AG10803 (cell line): ENCODE data around the gene LRRC37A.
"Not testable (repeated sequence)": the region's sequence is repeated elsewhere in the genome, so short reads cannot be mapped to it uniquely, and the experiment has no call there.

Source experiments
- DNase-seq: peaks from one replicate; pipeline ENCODE4 v3.0.0; 2010; ENCODE audit warnings: low read depth
- H3K4me3 ChIP-seq: 2 replicates; pipeline ENCODE4 v1.5.1; 2011; ENCODE audit warnings: mild to moderate bottlenecking, low read length, control low read depth
- CTCF ChIP-seq: conservative IDR thresholded peaks from 2 replicates; pipeline ENCODE4 v1.5.1; 2011; ENCODE audit warnings: mild to moderate bottlenecking, low read length, control low read depth, inconsistent platforms

LRRC37A gene

GRCh38 chr17:46286764-46287221 lies 8.1 kb upstream of the LRRC37A start:
- TF ChIP-seq CTCF: peak; percentile 75
- peak; percentile 71 for DNase-seq
- not testable (repeated sequence) for H3K4me3 ChIP-seq

- not testable (repeated sequence) for DNase-seq, H3K4me3 ChIP-seq
These were observed 7.3 kb upstream of the LRRC37A start for GRCh38 chr17:46287587-46287986.

- not testable (repeated sequence) for H3K4me3 ChIP-seq, DNase-seq
These were observed 3.9 kb upstream of the LRRC37A start for GRCh38 chr17:46290906-46291546.

GRCh38 chr17:46291618-46292017 lies 3.3 kb upstream of the LRRC37A start:
- H3K4me3 ChIP-seq, DNase-seq: not testable (repeated sequence)

- not testable (repeated sequence) for DNase-seq, H3K4me3 ChIP-seq
These were observed 46.3 kb downstream of the LRRC37A start for GRCh38 chr17:46341220-46341619.

- not testable (repeated sequence) for DNase-seq, H3K4me3 ChIP-seq
These were observed 47.2 kb downstream of the LRRC37A start for GRCh38 chr17:46342131-46342530.

- H3K4me3 ChIP-seq, DNase-seq: not testable (repeated sequence)
These were observed 53.4 kb downstream of the LRRC37A start for GRCh38 chr17:46348345-46348744.

GRCh38 chr17:46349060-46349459 lies 54.1 kb downstream of the LRRC37A start:
- DNase-seq, H3K4me3 ChIP-seq: not testable (repeated sequence)

- not testable (repeated sequence) for DNase-seq, H3K4me3 ChIP-seq
These were observed 58.9 kb downstream of the LRRC37A start for GRCh38 chr17:46353856-46354255.

GRCh38 chr17:46361145-46361735 lies 66.3 kb downstream of the LRRC37A start:
- not testable (repeated sequence) for DNase-seq, H3K4me3 ChIP-seq

- not testable (repeated sequence) for DNase-seq, H3K4me3 ChIP-seq
These were observed 66.8 kb downstream of the LRRC37A start, which contains the start of gene ARL17B for GRCh38 chr17:46361755-46362154. ARL17B (minus strand) TSS chr17:46361766; CDS start chr17:46358397, 3,369 bp downstream.

- not testable (repeated sequence) for DNase-seq, H3K4me3 ChIP-seq
These were observed 72.6 kb downstream of the LRRC37A start for GRCh38 chr17:46367520-46367919.

GRCh38 chr17:46372236-46373229 lies 77.6 kb downstream of the LRRC37A start:
- DNase-seq, H3K4me3 ChIP-seq: not testable (repeated sequence)

GRCh38 chr17:46373418-46373817 lies 78.5 kb downstream of the LRRC37A start:
- DNase-seq, H3K4me3 ChIP-seq: not testable (repeated sequence)

GRCh38 chr17:46383118-46383517 lies 88.2 kb downstream of the LRRC37A start:
- not testable (repeated sequence) for DNase-seq, H3K4me3 ChIP-seq

- DNase-seq, H3K4me3 ChIP-seq: not testable (repeated sequence)
These were observed 90.6 kb downstream of the LRRC37A start for GRCh38 chr17:46385491-46385890.
